NCI-H2196 treated with DMSO at 0.1 percent for 48 hours (cell line): ENCODE data around the gene OR14K1.
"Not testable (repeated sequence)": the region's sequence is repeated elsewhere in the genome, so short reads cannot be mapped to it uniquely, and the experiment has no call there.

ENCODE experiments used
- DNase-seq: peaks from one replicate; lab custom pipeline; 2025; ENCODE audit not compliant: unreplicated experiment; lab: John Stamatoyannopoulos, UW

Gene OR14K1, protein sequence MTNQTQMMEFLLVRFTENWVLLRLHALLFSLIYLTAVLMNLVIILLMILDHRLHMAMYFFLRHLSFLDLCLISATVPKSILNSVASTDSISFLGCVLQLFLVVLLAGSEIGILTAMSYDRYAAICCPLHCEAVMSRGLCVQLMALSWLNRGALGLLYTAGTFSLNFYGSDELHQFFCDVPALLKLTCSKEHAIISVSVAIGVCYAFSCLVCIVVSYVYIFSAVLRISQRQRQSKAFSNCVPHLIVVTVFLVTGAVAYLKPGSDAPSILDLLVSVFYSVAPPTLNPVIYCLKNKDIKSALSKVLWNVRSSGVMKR

DNA sequence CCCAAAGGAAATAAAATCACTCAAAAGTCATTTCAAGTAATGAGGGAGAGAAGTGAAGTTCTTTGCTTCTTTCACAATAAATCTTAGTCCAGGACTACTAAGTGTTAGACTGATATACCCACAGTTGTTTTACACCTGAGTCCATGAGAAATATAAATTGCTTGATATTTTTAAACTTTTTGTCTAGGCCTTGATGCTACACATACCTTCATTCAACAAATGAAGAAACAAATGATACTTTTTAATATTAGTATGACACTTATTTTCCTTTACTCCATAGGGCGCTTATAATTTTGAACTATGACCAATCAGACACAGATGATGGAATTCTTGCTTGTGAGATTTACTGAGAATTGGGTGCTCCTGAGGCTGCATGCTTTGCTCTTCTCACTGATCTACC, at the start of gene OR14K1:
Gene OR14K1 (plus strand): TSS at position 301 of the 400 bp plus-strand sequence. CDS start 0 bp downstream, at position 301.
- no peak for DNase-seq

DNA sequence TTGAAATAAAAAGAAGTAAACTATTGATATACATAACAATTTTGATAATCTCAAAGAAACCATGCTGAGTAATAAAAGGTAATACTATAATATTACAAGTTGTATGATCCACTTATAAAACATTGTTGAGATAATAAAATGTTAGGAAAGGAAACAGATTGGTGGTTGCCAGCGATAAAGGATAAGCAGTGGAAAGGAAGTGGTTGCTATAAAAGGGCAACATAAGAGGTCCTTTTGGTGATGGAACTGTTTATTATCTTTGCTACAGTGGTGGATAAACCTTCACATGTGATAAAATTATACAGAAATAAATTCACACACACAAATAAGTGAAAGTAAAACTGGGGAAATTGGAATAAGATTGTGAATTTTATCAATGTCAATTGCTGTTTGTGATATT, 37.1 kb upstream of the OR14K1 start:
- DNase-seq: no peak

DNA sequence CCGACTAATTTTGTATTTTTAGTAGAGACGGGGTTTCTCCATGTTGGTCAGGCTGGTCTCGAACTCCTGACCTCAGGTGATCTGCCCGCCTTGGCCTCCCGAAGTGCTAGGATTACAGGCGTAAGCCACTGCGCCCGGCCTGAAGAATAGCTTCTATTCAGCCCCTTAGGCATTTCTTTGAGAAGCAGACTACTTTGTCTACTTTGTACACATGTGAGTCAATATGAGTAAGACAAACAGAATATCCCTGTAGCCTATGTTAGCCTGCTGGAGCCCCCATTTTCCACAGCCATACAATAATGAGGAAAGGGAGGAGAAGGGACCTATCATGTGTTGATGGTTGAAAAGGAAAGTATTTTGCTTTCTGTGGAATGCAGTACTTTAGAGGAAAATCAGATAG, 27.7 kb upstream of the OR14K1 start:
- DNase-seq: not testable (repeated sequence)

DNA sequence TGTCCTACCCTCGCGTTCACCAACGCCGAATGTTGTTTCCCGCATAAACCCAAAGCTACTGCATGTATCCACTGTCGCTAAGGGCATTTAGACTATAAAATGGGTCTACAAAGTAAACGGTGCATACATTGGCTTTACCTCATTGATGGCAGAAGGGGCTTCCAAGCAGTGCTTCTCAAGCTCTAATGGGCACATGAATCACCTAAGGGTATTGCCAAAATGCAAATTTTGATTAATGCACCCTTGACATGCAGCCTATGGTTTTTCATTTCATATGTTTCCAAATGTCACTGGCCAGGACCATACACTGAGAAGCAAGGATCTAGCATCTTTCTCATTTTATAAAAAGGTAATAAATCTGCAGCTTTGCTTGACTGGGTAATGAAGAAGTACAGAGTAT, 24.7 kb upstream of the OR14K1 start:
- no peak for DNase-seq

DNA sequence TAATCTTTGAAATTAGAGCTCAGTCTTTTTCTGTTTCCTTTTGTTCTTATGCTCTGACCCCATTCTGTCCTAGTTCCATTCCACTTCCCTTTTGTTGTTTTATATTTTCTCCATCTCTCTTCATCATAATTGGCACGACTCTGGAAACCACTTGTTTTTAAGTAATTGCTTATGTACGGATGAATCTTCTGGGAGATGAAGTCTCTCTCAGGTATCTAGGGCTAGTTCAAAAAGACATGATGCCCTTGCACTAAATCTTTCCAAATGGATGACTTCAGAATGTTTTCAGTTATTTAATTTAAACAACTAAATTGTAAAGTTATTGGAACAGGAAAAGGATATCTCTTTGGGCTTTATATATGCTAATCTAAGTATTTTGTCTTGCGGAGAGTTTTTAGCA, 21.9 kb upstream of the OR14K1 start, which contains the start of gene OR6F1:
Gene OR6F1 (minus strand): TSS at position 101 of the 400 bp plus-strand sequence. CDS start 3,891 bp downstream, outside the sequence.
- no peak for DNase-seq

DNA sequence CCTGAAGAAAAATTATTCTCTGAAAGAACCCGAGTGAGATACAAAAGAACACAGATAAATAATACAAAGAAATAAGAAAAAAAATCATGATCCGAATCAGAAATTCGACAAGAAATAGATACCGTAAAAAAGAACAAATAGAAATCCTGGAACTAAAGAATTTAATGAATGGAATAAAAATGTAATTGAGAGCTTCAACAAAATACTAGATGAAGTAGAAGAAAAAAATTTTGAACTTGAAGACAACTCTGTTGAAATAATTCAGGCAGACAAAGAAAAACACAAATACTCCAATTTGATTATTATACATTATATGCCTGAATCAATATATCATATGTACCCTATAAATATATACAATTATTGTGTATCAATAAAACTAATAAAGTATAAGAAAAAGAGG, 17.2 kb upstream of the OR14K1 start:
- no peak for DNase-seq

DNA sequence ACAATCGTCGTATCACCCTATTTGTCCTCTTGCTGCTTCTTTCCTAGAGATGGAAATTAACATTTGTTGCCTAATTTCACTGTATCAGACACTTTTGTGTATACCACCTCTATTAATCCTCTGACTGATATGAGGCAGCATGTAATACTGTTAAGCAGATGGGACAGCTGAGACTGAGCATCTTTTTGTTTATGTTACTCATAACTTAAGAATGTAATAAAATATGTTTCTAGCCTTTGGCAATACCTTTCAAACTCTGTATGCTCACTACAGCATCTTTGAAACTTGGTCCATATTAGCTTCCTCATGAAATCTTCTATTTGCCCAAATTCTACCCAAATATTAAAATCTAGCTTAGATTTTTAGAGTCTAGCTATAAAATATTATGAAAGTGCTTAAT, 2.3 kb downstream of the OR14K1 start:
- no peak for DNase-seq

DNA sequence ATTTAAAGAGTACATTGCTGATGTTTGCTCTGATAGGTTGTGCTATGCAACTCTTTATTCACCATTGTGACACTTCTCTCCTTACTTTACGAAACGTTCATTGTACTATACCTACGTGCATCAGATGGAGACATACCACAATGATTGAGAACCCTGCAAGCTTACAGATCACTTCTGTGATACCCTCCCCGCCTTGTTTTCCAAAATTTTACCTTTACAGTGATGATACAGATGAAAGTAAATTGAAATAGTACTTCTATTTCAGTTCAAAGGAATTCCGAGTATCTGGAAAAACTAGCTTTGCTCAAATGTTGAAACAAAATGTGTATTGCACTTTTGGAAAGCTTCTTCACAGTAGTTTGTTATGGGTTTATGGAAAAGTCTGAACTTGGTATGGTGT, 3.3 kb downstream of the OR14K1 start:
- no peak for DNase-seq

DNA sequence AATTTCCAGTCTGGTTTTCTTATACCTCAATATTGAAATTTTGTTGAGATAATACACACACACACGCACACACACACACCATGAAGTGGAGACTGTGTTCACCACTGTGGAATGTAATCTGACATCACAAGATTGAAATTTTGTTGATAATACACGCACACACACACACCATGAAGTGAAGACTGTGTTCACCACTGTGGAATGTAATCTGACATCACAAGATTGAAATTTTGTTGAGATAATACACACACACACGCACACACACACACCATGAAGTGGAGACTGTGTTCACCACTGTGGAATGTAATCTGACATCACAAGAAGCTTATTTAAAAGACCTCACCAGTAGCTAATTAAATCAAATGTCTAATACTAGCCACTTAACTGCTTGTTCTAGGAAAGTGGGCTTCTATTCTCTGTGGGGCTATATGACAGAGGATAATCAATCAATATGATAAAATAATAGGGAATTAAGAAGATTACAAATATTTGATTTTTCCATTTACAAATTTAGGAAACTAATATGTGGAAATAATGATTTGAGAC, 3.9 kb downstream of the OR14K1 start:
- DNase-seq: not testable (repeated sequence)

DNA sequence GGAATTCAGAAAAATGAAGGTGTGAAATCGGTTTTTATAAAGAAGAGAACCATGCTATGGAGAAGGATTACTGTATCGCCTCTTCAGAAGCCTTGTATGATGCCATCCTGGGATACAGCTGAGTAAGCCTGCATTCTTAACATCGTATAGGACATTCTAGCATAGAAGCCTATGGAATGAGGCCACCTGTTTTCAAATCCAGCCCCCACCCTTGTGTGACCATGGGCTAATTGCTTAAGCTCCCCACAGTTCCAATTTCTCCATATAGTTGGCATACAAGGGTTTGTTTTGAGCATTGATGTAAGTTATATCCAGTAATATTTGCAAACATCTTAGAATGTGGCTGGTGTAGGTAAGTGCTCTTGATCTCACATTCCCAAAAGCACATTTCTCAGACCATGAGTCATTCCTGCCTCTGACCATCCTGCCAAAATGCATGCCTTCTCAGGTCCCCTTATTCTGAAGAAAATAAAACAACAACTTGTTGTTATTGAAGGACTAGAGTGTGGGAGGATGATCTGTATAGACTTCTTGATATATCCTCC, 8.0 kb downstream of the OR14K1 start:
- DNase-seq: no peak

DNA sequence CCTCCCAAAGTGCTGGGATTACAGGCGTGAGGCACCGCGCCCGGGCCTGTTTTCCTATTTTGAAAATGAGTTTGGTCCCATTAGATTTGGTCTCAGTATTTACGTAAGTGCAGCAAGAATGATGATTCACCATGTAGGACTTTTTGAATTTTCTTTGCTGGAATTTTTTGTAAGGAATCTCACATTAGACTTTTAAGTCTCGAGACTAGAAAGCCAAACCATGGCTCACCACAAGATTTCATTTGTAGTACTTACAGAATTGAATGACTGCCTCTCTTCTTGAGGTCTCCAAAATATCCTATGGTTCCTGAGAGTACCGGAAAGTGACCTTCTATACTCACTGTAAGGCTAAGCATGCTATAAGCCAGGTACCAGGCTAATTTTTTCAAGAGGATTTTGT, 9.2 kb downstream of the OR14K1 start:
- DNase-seq: no peak

DNA sequence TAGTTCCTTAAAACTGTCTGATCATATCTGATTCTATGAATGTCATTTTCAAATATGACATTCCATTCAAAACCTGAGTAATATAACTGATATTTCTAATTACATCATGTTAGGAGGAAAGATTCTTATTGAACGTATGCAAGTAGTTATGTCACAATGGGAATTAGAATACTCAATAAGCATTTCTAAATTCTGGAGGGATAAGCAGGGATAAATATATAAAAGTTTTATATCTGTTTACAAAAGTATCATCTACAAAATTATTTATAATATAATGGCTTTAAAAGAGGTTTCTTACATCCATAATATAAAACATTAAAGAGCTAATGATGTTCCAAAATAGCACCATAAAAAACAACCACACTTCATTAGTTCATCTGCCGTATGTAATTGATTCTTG, 9.6 kb downstream of the OR14K1 start, which contains the start of gene OR14A2:
Gene OR14A2 (minus strand): TSS at position 101 of the 400 bp plus-strand sequence.
- no peak for DNase-seq

DNA sequence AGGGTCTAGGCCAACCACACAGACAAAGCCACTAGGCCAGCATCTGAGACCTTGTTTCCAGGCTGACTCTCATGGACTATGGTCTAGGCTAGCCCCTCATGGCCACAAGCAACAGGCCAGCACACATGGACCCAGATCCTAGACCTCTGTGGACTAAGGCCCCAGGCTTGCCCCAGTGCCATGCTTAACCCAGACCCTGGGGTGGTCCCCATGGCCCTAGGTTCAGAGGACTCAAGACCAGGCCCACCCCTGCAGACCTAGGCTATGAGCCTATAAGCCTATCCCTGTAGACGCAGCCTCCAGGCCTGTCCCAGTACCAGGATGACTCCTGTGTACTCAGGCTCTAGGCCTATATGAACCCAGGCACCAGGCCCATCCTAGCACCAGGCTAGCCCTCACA, 11.5 kb downstream of the OR14K1 start:
- DNase-seq: no peak

DNA sequence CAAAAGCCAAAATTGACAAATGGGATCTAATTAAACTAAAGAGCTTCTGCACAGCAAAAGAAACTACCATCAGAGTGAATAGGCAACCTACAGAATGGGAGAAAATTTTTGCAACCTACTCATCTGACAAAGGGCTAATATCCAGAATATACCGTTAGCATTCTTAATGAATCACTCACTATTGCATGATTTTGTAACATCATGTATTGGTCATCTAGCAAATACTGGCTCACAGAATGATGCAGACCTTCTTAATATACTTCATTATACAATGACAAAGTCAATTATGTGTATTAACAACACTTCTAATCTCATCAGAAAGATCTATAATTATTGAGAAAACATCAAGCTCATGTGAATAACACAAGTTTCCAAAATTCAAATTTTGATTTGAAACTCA, 15.9 kb downstream of the OR14K1 start:
- DNase-seq: not testable (repeated sequence)

DNA sequence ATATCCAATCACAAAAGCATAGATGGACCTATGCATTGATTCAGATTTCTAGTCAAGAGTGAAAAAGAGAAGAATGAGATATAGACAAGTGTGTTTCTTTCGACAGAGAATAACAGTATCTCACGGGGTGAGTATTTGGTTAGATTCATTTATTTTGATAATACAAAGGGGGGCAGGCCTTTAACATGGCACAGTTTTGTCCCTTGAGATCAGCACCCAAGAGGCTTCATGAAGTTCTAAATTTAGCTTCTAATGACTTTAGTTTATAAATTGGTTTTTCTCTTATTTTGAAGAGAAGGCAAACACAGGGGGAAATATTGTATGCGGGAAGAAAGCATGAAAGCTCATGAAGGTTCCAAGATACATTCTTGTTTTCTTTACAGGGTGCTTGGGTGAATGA, 22.0 kb downstream of the OR14K1 start, which contains the start of gene OR1C1:
Gene OR1C1 (minus strand): TSS at position 101 of the 400 bp plus-strand sequence. CDS start 2,150 bp downstream, outside the sequence.
- DNase-seq: no peak

DNA sequence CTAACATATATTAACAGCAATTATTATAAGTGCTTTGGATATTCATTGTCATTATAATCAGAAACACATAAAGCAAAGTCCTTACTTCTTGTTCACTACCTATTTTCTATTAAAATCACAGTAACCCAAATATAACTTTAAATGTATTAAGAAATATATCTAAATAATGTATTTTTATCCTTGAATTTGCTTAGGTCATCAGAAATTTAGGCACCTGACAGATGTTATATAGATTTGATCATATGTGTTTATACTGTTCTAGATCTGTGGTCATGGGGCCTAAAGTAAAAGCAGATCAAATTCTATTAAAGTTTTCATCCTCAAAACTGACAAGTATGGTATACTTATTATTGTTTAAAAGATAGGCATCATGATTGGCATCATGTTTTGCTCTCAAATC, 31.2 kb downstream of the OR14K1 start:
- no peak for DNase-seq
